GM10266 (cell line): ENCODE results near the gene SLC6A9.

ENCODE experiments used
- DNase-seq: peaks from one replicate; pipeline ENCODE4 v3.0.0; 2012; ENCODE audit errors: extremely low spot score
- TF ChIP-seq, protein P1 (sequence below): IDR thresholded peaks from 2 replicates; pipeline ENCODE4 v1.5.1; 2012; ENCODE audit warnings: mild to moderate bottlenecking, low read depth; ENCODE audit not compliant: control insufficient read depth, insufficient read depth; ENCODE audit errors: missing control alignments

Gene SLC6A9

DNA sequence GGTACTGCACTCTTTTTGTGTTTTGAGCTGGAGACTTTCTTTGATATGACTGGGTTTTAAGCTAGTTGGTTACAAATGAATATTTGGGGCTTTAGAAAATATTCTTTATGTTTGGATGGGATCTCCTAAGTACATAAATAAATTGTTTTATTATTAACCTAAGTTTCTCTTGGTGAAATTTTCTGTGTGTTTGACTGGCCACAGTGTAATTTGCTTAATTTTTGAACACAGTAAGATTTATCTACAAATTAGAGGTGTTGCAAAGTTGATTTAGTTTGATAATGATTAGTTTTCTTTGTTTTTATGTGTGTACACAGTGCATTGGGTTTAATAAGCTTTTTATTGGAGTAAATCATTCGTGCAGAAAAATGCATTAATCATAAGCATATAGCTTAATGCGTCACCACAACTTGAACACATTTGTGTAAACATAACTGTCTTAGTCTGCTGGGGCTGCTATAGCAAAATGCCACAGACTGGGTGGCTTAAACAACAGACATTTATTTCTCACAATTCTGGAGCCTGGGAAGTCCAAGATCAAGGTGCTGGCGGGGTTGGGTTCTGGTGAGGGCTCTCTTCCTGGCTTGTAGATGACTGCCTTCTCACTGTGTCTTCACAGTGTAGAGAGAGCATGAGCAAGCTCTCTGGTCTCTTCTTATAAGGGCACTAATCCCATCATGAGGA is 17.4 kb upstream of the SLC6A9 start:
- DNase-seq: no peak
- TF ChIP-seq, protein P1, sequence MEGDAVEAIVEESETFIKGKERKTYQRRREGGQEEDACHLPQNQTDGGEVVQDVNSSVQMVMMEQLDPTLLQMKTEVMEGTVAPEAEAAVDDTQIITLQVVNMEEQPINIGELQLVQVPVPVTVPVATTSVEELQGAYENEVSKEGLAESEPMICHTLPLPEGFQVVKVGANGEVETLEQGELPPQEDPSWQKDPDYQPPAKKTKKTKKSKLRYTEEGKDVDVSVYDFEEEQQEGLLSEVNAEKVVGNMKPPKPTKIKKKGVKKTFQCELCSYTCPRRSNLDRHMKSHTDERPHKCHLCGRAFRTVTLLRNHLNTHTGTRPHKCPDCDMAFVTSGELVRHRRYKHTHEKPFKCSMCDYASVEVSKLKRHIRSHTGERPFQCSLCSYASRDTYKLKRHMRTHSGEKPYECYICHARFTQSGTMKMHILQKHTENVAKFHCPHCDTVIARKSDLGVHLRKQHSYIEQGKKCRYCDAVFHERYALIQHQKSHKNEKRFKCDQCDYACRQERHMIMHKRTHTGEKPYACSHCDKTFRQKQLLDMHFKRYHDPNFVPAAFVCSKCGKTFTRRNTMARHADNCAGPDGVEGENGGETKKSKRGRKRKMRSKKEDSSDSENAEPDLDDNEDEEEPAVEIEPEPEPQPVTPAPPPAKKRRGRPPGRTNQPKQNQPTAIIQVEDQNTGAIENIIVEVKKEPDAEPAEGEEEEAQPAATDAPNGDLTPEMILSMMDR: no peak

DNA sequence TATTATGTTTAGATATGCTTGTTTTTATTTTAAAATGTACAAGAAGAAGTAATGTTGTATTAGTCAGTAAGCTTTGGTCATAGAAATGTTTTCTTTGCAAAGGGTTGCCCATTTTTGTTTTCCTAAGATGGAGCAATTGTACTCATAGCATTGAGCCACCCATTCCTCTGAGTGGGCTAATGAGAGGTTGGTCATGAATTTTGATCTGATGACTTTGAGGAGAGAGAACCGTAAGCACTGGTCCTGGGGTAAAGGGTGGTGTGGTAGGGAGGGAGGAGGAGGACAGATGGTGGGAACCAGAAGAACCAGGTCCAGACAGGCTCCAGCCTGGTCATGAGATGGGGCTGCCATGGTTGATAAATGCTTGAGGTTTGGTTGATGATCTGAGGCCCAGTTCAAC is 15.9 kb upstream of the SLC6A9 start:
- no peak for DNase-seq
- TF ChIP-seq, protein P1: no peak

DNA sequence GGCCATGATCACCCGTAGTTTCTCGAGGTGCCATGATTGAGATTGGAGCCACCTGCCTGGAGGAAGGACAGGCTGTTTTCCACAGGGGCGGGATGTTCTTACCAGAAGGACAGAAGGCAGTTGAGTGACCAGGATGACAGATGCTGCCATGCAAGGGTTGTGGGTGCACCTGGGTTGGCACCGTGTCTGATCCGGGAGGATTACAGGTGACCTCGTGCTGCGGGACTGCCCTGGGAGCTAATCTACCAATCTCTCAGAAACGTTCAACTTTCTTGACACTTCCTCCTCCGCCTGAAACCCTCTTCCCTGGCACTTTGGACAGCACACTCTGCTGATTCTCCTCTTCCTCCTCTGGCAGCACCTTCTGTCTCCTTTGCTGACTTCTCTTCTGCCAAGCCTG is 13.8 kb upstream of the SLC6A9 start:
- TF ChIP-seq, protein P1: no peak
- DNase-seq: no peak

DNA sequence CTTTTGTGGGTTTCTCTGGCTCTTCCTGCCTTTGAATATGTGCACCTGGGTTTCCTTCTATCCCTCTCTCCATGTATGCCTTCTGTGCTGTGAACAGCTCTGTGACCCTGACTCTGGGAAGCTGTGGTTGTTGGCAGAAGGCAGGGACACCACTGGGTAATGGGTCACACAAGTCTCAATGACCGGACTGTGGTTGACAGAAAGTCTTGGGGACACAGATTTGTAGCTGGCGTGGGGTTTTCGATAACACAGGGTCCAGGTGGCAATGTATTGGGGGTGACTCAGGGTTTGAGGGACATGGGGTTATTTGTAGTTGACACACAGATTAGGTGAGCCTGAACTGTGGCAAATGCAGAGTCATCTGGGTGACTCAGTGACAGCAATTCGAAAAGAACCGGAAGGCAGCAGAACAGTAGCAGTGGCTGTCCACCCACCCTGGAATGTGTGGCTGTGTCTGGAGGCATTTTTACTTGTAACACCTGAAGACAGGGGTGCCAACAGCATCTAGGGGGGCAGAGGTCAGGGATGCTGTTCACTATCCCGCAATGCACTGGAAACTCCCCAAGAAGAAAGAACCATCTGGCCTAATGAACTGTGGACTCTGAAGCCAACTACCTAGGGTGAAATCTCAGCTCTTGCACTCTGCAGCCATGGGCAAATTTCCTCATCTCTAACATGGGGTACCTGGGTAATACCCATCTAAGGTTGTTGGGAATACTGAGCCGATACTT is 13.0 kb upstream of the SLC6A9 start:
- no peak for DNase-seq
- TF ChIP-seq, protein P1: no peak

DNA sequence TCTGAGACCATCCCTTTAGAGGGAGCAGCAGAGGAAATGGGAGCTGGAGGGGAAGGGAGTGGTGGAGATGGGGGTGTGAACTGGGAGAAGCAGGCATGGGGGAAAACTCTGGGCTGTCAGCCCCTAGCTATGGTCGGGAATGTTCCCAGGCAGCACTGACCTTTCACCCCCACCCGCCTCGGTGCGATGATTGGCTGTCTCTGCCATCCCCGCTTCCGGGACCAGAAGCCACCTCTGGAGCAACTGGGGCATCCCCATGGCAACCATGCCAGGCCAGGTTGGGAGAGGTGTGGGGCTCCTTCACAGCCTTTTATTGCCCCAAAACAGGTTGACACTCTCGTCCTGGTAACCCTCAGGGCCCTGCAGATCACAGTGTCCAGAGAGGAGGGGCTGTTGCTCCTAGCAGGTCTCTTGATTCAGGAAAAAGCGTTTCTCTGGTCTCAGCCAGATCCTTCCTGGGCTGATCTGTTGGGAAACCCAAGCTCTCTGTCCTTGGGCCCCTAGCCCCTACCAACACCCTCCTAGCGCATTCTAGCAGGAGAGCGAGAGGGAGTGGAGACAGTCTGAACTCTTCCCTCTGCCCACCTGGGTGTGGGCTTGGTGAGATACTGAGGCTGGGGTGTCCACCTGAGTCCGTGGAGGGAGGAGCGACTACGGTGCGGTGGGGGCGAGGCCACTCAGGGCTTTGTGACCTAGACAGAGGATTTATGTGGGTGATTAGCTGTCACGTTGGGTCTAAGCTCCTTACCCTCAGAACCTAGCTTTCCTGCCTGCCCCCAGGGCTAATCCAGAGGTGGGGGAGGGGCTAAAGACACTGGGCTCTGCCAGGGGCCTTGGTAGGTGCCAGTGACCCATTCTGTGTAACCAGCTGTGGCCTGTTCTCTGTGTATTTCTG is 12.2 kb upstream of the SLC6A9 start:
- DNase-seq: no peak
- TF ChIP-seq, protein P1: no peak

DNA sequence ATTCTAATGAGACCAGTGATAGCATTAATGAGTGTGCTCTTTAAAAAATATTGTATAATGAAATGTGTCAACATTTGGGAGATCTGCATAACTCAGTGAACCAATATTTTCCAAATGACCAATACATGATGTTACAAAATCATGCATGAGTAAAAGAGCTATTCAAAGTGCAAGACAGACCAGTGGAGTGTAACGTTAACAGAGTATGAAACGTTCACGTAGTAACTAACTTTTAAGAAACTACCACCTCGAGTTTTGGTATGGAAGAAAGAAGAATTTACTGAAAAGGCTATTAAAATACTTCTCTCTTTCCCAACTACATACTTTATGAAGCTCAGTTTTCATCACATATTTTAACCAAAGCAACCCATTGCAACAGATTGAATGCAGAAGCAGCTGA is 9.6 kb upstream of the SLC6A9 start:
- DNase-seq: no peak
- TF ChIP-seq, protein P1: no peak
